Heart left ventricle (tissue), 16 donors: ENCODE data around the gene UBAP2. TPM values are rescaled to one million over a fixed set of nuclear protein-coding genes. Genes with fewer than 3 reads are reported as not detected.

ENCODE experiments used
- ATAC-seq, 4 donors: fragments of 200-7000 bp; cut with Tn5 transposase; one replicate each; pipeline ENCODE4 v1.9.1; 2020 to 2022; ENCODE audit warnings: moderate library complexity in 4 of 4, mild to moderate bottlenecking in 3 of 4, moderate number of reproducible peaks in 1 of 4
- DNase-seq, 5 donors: peaks; one replicate each; pipeline ENCODE4 v3.0.0-alpha.2; 2020
- H3K27ac ChIP-seq, 12 donors: fragments of 200-600 bp; sonication (generic) in 4 of 12; one replicate each; pipeline versions ENCODE4 v1.5.0 to v1.8.0; 2016 to 2022; ENCODE audit warnings: mild to moderate bottlenecking in 2 of 12
- H3K27me3 ChIP-seq, 9 donors: fragments of 200-600 bp; sonication (generic) in 2 of 9; one replicate each; pipeline versions ENCODE4 v1.5.1 to v1.8.0; 2016 to 2022; ENCODE audit warnings: mild to moderate bottlenecking in 3 of 9
- H3K36me3 ChIP-seq, 9 donors: fragments of 200-600 bp; sonication (generic) in 2 of 9; one replicate each; pipeline versions ENCODE4 v1.5.0 to v1.8.0; 2018 to 2022; ENCODE audit warnings: mild to moderate bottlenecking in 2 of 9
- H3K4me1 ChIP-seq, 12 donors: fragments of 200-600 bp; sonication (generic) in 4 of 12; one replicate each; pipeline versions ENCODE4 v1.5.0 to v1.8.0; 2016 to 2022; ENCODE audit warnings: mild to moderate bottlenecking in 3 of 12
- H3K4me3 ChIP-seq, 12 donors: fragments of 200-600 bp; sonication (generic) in 4 of 12; one replicate each; pipeline versions ENCODE4 v1.5.0 to v1.8.0; 2017 to 2022; ENCODE audit warnings: mild to moderate bottlenecking in 9 of 12, moderate library complexity in 4 of 12
- H3K9me3 ChIP-seq, 12 donors: fragments of 200-600 bp; sonication (generic) in 4 of 12; one replicate each; pipeline versions ENCODE4 v1.5.0 to v1.8.0; 2016 to 2022; ENCODE audit warnings: mild to moderate bottlenecking in 1 of 12
- CTCF ChIP-seq, 12 donors: fragments of 200-600 bp; sonication (generic) in 4 of 12; IDR thresholded peaks; one replicate each; pipeline versions ENCODE4 v1.5.0 to v1.8.0; 2018 to 2022; ENCODE audit warnings: antibody characterized with exemption in 12 of 12, mild to moderate bottlenecking in 5 of 12
- POLR2A ChIP-seq, 2 donors: fragments of 450-650 bp; IDR thresholded peaks; one replicate each; pipeline ENCODE4 v1.6.1; 2017; ENCODE audit warnings: antibody characterized with exemption in 2 of 2, mild to moderate bottlenecking in 2 of 2, moderate library complexity in 2 of 2
- WGBS, 4 donors: extraction: QIAGEN DNeasy Blood & Tissue Kit in 2 of 4; methylation state at CpG; one replicate each; pipeline versions ENCODE4 v1.1.5 to v1.1.7; 2013 to 2018; 5-methylcytosine and 5-hydroxymethylcytosine counted together
- intact Hi-C, 10 donors: fragments of 100-400 bp; cut with DNase I; formaldehyde crosslinking; loops; one replicate each; pipeline versions ENCODE4 v1.11.1 to v1.14.2; 2022
- polyA plus RNA-seq, 2 donors: library from polyadenylated mRNA; stranded (reverse); fragments of 200-250 nt; gene quantifications; one replicate each; pipeline ENCODE4 v1.2.3, GENCODE V29; 2013
- total RNA-seq, 9 donors: library from RNA; depleted of rRNA in 2 of 9; stranded (reverse); fragments of >200 nt in 2 of 9; fragmentation: NEBNext Ultra II Directional in 3 of 9; extraction: Animal tissue kit (Norgen Biotek cat#: 25700) in 3 of 9; gene quantifications; one replicate each; pipeline versions ENCODE4 v1.1.0 to v1.2.4, GENCODE V29; 2016 to 2023
- donor health status: ischemic (EF 13 %, LVEDD 7.1; RV severe dilation, severe dysfunction).
- donor health status: healthy with polysubstance abuse.
- donor health status: DM: no; HTN: yes; CAD: no.
- donor health status: DM: no; HTN: no; CAD: no.
- donor health status: ischemic (EF 25% LVEDD 6.9; RV normal size, moderate dysfunction).
- donor health status: ischemic (EF 25% LVEDD 5.7; RV mildly dilated, moderate dysfunction).
- donor health status: healthy.
- donor health status: DM: yes; HTN: yes; CAD: no.
- donor health status: ischemic (EF 35%, LVEDD 5.7; RV mildly dilated, moderate dysfunction).
- donor health status: nonischemic (EF 11% LVEDD 7.7; RV severe dilation, severe dysfunction).
- donor health status: DM: yes; HTN: yes; CAD: no.
- donor health status: PGD.
- donor health status: ischemic (EF 29% LVEDD 5.4; RV normal size, mild dysfunction).
- donor health status: nonischemic (EF 23%, LVEDD 6.1; RV moderate dilation, normal function).

Gene UBAP2
- total and polyA plus RNA-seq, 11 donors, result 12.9 to 36.2 (median 25.8) TPM

GRCh38 chr9:33946779-33947535 lies 101.7 kb downstream of the UBAP2 start:
- H3K36me3 ChIP-seq, result peaks cover 0 to 72% (median 59%) of the 10 kb centered on the region in 9 donors
- TF ChIP-seq POLR2A (IDR thresholded peaks at IDR 0.05) (no peak), CTCF (IDR thresholded peaks at IDR 0.05) (no peak)
- no peak overlapping the region for H3K27ac ChIP-seq
- no peaks in the 10 kb centered on the region for H3K27me3 ChIP-seq
- ATAC-seq, result peak in 1 of 4 donors; percentile 43
- WGBS, 4 donors, result 95 to 96% (median 95%) methylated on average over 3 of the region's 3 CpGs
- H3K4me1 ChIP-seq, result peaks cover 0 to 18% (median 0%) of the 10 kb centered on the region in 12 donors
- H3K9me3 ChIP-seq, result no peaks in the 10 kb centered on the region
- no peak overlapping the region for H3K4me3 ChIP-seq
- DNase-seq, result no peak
- intact Hi-C loops, result no loop called here

DNA sequence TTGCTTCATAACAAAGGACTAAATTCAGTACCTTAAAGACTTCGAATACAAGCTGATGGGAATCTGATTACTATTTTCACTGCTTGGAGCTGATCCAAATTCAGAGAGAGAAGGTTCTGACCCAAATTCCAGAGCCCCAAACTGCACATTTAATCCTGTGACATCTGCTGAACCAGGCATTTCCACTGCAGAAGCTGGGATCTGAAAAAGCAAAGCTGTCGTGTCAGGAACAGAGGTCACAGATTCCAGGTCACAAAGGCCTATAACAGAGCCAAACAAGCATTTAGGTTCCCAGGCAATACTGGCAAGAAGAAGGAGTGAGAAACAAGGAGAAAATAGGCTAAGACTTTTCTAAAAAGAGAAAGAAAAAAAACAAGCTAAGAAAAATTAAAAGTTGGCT lies 105.3 kb downstream of the UBAP2 start:
- intact Hi-C loops, result no loop called here
- 26 to 48% (median 42%) methylated on average over 2 of the region's 2 CpGs for WGBS, 4 donors

GRCh38 chr9:33942471-33943083 lies 106.1 kb downstream of the UBAP2 start:
- ATAC-seq, result no peak
- Histone ChIP-seq H3K27ac (no peak overlapping the region), H3K9me3 (no peaks in the 10 kb centered on the region), H3K27me3 (no peaks in the 10 kb centered on the region), H3K4me3 (no peak overlapping the region), H3K4me1 (peaks cover 0 to 18% (median 0%) of the 10 kb centered on the region in 12 donors), H3K36me3 (peaks cover 0 to 85% (median 72%) of the 10 kb centered on the region in 9 donors)
- intact Hi-C loops, result no loop called here
- TF ChIP-seq POLR2A (IDR thresholded peaks at IDR 0.05) (no peak), CTCF (IDR thresholded peaks at IDR 0.05) (no peak)
- DNase-seq, result no peak
- 97 to 99% (median 98%) methylated on average over 3 of the region's 3 CpGs for WGBS, 4 donors

More for the DNA sequence above, 105.3 kb downstream of the UBAP2 start:
- H3K4me3 ChIP-seq, result no peak overlapping the region
- no peaks in the 10 kb centered on the region for H3K9me3 ChIP-seq
- no peak overlapping the region for H3K27ac ChIP-seq
- H3K27me3 ChIP-seq, result no peaks in the 10 kb centered on the region
- TF ChIP-seq CTCF (IDR thresholded peaks at IDR 0.05), result no peak
- TF ChIP-seq POLR2A (IDR thresholded peaks at IDR 0.05), result no peak
- ATAC-seq (no peak), DNase-seq (no peak)
- peaks cover 0 to 85% (median 73%) of the 10 kb centered on the region in 9 donors for H3K36me3 ChIP-seq
- peaks cover 0 to 18% (median 0%) of the 10 kb centered on the region in 12 donors for H3K4me1 ChIP-seq
